ENCODE measurements around the gene DHX35.

The DHX35 gene, protein sequence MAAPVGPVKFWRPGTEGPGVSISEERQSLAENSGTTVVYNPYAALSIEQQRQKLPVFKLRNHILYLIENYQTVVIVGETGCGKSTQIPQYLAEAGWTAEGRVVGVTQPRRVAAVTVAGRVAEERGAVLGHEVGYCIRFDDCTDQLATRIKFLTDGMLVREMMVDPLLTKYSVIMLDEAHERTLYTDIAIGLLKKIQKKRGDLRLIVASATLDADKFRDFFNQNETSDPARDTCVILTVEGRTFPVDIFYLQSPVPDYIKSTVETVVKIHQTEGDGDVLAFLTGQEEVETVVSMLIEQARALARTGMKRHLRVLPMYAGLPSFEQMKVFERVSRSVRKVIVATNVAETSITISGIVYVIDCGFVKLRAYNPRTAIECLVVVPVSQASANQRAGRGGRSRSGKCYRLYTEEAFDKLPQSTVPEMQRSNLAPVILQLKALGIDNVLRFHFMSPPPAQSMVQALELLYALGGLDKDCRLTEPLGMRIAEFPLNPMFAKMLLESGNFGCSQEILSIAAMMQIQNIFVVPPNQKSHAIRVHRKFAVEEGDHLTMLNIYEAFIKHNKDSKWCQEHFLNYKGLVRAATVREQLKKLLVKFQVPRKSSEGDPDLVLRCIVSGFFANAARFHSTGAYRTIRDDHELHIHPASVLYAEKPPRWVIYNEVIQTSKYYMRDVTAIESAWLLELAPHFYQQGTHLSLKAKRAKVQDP

DNA sequence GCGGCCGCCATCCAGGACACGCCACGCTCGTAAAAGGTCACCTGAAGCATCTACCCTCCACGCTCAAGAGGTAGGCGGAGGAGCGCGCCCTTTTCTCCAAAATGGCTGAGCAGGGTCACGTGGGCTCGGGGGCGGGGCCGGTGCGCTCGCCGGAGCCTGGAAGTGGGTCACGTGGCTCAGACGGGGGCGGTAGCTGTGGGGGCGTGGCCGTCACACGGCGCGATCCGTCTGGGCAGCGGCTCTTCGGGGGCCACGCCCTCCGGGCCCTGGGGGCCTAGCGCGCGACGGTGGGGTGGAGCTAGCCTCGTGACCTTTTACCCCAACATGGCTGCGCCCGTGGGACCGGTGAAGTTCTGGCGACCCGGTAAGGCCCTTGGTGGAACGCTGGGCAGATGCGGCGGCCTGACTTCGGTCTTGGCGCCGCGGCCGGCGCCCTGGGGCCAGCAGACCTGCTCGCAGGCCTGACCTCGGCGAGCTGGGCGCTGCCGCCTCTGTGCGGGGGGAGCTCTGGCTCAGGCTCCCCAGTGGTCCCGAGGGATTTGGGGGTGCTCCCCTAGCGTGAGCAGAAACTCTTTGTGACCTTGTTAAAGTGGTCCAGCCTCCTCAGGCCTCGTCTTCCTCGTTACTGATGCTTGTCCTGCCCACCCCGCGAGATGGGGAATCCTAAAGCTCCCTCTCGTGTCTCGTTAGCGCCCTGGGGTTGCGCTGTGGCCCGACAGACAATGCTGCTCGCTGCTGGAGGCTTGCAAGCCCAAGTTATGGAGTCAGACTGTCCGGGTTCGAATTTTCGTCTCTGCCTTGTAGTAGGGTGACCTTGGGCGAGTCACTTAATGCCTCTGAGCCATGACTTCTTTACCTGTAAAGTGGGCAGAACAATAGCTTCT, at the start of gene DHX35:
Gene DHX35 (plus strand): TSS at position 301 of the 884 bp plus-strand sequence. CDS start 24 bp downstream, at position 325.
- peak; percentile 88 to 89 for DNase-seq (ENCODE audit: low read depth in 2 of 2)

DNA sequence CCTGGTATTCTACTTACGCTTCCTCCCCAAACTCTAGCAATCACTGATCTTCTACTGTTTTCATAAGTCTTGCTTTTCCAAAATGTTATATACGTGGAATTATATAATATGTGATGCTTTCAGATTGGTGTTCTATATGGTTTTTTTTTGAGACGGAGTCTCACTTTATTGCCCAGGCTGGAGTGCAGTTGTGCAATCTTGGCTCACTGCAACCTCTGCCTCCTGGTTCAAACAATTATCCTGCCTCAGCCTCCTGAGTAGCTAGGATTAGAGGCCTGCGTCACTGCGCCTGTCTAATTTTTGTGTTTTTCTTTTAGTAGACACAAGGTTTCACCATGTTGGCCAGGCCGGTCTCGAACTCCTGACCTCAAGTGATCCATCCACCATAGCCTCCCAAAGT, 46.8 kb upstream of the DHX35 start:
- DNase-seq (ENCODE audit: low read depth in 2 of 2) = no peak

DNA sequence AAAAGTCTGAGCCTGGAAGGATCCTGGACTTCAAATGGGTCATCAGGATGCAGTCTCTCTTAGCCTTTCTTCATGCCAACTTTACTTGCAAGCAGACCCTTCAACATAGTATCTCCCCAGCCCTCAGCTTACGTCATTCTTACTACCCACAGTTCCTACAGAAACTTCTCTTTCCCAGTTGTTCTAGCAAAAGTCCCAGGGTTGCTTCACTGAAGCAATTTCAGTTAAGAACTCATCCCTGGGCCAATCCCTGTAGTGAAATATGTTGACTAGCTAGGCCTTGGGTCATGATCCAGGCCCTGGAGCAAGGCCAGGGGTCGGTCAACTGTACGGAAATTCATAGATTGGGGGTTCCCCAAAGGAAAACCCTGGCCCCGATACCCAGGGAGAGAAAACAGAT, 44.5 kb upstream of the DHX35 start:
- DNase-seq (ENCODE audit: low read depth in 2 of 2) = no peak

DNA sequence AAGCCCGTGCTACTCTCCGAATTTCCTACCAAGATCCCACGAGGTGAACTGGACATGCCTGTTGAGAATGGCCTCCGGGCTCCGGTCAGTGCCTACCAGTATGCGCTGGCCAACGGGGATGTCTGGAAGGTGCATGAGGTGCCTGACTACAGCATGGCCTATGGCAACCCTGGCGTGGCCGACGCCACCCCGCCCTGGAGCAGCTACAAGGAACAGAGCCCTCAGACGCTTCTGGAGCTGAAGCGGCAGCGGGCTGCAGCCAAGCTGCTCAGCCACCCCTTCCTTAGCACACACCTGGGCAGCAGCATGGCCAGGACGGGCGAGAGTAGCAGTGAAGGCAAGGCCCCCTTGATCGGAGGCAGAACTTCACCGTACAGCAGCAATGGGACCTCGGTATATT, 44.0 kb upstream of the DHX35 start:
- no peak for DNase-seq (ENCODE audit: low read depth in 2 of 2)

DNA sequence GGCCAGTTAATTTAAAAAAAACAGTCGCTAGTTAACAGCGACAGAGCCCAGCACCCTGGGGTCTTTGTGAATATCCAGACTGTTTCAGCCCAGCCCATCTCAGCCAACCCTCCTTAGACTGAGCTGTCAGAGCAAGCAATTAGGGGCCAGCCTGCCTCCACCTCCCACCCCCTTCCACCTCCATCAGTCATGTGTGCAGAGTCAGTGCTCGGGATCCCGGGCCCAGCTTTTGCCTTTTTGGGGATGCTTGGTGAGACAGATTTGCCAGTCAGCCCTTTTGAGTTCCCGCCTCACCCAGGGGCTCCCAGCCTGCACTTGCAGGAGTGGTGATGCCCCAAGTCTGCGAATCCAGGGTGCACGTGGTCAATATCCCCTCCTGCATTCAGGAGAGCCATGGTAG, 42.5 kb upstream of the DHX35 start:
- no peak for DNase-seq (ENCODE audit: low read depth in 2 of 2)

DNA sequence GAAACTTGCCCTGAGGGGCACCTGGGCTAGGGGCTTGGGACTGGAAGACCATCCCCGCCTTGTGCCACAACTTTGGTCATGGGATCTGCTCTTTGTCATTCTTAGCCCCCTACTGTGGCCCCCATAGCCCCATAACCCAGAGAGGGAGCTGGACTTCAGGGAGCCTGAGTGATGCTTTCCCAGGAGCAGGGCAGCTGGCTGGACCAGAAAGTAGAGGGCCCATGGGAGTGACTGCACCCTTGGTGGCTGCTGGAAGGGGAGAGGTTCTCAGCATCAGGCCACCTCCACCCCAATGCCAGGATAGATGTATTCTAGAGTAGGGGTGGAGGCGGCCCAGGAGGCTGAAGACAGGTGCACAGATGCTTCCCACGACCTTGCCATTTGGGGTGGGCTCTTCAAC, 41.7 kb upstream of the DHX35 start:
- DNase-seq (ENCODE audit: low read depth in 2 of 2) = no peak

DNA sequence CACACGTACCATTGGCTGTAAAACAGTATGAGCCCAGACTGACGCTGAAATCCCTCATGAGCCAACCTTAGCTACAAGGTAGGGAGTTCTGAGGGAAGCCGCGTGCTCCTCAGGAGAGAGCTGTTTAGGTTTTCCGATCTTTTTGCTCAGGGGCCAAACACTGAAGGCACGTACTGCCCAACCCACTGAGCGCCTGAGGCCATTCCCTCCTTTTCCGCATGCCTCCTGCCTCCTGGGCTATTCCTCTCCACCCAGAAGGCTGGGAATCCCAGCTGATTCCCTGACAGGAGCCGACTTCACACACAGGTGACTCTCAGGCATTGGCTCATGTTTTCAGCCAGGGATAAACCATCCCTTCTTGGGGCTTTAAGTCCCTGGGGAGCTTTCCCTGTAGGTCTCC, 41.3 kb upstream of the DHX35 start:
- no peak for DNase-seq (ENCODE audit: low read depth in 2 of 2)

DNA sequence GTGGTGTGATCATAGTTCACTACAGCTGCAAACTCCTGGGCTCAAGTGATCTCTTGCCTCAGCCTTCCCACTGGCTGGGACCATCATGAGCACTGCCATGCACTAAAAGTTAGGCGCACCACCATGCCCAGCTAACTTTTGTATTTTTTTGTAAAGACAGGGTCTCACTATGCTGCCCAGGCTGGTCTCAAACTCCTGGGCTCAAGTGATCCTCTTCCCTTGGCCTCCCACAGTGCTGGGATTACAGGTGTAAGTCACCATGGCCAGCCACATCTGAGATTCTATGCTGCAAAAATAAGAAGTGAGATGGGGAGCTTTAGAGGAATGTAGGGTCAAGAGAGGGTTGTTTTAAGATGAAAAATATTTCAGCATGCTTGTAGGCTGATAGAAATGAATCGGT, 37.4 kb upstream of the DHX35 start:
- DNase-seq (ENCODE audit: low read depth in 2 of 2) = no peak

DNA sequence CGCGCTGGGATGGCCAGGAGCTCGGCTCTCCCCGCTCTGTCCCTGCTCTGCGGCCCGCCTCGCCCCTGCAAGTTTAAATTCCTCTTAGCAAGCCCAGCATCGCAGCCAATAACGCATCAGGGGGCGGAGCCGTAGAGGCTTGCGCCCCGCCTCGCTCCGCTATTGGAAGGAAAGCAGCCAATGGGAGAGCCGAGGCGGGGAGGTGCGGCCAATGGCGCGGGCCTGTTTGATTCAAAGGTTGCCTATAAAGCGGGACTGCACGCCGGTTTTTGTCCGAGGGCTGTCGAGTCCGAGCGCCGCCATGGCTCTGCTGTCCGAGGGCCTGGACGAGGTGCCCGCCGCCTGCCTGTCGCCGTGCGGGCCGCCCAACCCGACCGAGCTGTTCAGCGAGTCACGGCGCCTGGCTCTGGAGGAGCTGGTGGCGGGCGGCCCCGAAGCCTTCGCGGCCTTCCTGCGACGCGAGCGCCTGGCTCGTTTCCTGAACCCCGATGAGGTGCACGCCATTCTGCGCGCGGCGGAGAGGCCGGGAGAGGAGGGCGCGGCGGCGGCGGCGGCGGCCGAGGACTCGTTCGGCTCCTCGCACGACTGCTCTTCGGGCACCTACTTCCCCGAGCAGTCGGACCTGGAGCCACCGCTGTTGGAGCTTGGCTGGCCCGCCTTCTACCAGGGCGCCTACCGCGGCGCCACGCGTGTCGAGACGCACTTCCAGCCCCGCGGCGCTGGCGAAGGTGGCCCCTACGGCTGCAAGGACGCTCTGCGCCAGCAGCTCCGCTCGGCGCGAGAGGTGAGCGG, 35.8 kb upstream of the DHX35 start, which contains the start of gene FAM83D:
Gene FAM83D (plus strand): TSS at position 276 of the 792 bp plus-strand sequence. CDS start 26 bp downstream, at position 302.
- DNase-seq (ENCODE audit: low read depth in 2 of 2) = peak; percentile 95

DNA sequence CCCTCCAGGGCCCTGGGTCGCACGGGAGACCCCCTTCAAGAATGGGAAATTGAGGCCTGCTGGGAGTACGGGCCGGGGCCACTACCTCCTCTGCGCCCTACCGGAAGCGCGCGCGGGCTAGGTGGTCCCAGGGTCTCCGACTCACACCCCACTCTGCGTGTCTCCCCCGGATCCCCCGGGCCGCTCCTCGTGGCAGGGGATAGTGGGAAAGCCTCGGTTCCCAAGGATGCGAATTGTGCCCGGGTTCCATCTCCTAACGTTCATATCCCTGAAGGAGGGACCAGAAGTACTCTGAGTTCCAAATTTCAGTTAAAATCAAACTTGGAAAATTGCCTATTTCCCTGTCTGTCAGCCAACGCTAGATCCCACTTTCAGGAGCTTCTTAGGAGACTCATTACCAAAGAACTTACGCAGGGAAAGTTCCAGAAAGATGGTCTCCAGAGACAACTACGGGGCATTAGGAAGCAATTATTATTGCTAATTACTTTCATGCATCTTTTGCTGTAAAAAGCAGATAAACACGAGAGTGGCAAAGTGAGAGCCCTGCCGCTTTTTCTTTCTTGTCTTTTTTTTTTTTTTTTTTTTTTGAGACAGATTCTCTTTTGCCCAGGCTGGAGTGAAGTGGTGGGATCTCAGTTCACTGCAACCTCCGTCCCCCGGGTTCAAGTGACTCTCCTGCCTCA, 35.1 kb upstream of the DHX35 start:
- DNase-seq (ENCODE audit: low read depth in 2 of 2) = no peak

DNA sequence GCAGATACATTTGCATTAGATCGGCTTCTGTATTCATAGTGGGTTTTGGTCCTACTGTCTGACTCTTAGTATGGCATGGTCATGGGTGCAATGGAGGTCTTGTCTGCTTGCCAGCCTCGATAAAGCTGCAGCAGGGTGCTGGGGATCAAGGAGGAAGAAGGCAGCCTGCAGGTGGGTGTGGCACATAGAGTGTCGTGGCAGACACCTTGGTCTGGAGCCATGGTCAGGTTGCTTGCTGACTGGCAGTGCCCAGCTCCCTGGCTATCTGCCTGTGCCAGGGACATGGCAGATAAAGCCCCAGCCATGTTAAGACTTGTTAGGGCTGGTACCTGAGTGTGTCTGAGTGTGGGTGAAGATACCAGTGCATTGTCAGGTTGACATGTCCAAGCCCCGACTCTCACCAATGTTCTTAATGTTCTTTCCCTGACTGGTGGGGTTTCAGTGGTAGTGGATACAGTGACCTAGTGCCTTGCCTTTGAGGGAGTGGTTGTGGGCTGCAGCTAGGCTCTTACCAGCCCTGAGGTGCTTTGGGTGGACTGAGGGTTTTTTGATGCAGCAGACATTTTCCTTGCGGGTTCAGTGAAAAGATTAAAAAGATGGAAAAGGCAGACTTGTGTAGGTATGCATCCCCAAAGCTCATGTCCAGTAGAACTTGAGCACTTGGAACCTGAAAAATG, 34.1 kb upstream of the DHX35 start:
- no peak for DNase-seq (ENCODE audit: low read depth in 2 of 2)

DNA sequence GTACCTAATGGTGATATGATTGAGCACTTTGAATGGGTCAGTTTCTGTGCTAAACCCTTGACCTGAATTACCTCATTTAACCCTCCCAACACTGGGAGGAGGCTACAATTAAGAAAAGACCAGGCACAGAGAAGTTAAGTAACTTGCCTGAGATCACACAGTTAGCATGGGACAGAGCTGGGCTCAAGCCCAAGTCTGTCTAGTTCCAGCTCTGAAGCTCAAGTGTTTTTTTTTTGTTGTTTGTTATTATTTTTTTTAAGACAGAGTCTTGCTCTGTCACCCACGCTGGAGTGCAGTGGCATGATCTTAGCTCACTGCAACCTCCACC, 31.9 kb upstream of the DHX35 start:
- DNase-seq (ENCODE audit: low read depth in 2 of 2) = no peak

DNA sequence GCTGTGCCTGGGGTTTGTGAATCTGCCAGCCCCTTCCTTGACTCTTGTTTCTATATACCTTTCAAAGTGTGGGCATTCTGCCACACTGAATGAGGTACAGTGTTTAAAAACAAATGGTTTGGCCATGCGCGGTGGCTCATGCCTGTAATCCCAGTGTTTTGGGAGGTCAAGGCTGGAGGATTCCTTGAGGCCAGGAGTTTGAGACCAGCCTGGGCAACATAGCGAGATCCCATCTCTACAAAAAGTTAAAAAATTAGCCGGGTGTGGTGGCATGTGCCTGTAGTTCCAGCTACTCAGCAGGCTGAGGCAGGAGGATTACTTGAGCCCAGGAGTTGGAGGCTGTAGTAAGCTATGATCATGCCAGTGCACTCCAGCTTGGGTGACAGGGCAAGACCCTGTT, 30.2 kb upstream of the DHX35 start:
- no peak for DNase-seq (ENCODE audit: low read depth in 2 of 2)

DNA sequence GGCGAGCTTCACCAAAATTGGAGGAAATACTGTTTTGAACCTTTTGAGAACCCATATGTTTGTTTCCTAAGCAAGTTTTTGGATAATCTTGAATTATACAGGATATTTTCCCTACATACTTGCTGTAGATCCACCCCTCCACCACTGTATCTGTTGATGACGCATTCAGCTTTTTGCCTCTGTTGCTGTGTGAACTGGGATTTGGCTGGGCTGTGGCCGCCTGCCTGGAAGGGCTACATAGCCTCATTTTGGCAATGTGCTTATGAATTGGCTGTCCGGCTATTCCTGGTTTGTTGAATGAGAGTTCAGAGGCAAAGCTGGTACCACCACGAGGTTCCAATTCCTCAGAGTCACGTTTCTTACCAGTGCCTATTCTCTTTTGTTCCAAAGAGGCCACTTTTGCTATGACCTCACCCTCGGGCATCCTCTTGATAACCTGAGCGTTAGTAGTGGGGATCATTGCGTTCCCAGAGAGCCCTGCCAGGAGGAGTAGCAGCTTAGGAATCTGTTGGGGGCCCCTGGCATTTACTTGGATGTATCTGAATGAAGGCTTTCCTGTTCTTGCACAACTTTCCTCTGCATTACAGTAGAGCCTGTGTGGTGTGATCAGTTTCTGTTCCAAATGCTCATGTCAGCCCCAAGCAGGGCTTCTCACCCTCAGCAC, 29.6 kb upstream of the DHX35 start:
- DNase-seq (ENCODE audit: low read depth in 2 of 2) = no peak

DNA sequence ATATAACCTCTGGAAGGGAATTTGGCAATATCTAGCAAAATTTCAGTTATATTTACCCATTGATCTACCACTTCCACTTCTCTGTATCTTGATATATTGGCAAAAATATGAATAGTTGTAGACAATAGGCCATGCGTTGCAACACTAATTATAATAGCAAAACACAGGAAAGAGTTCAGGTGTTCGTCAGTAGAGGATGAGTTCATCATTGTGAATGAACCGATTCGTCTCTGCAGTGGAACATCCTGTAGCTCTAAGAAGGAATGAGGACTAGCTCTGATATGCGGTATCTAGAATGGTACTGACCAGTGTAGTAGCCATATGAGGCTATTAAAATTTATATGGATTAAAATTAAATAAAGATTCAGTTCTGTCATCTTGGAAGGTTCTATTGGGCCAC, 27.6 kb upstream of the DHX35 start:
- DNase-seq (ENCODE audit: low read depth in 2 of 2) = no peak

DNA sequence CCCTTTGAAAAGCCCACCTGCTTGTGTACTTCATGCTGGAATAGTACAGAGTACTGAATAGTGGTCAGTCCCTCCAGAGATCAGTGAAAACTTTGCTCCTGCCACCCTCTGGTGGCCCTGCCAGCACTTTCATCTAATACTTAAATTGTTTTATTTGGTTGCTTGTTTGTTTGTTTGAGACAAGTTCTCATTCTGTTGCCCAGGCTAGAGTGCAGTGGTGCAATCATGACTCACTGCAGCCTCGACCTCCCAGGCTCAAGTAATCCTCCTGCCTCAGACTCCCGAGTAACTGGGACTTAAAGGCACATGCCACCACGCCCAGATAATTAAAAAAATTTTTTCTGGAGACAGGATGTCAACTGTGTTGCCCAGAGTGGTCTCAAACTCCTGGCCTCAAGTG, 26.9 kb upstream of the DHX35 start:
- no peak for DNase-seq (ENCODE audit: low read depth in 2 of 2)

DNA sequence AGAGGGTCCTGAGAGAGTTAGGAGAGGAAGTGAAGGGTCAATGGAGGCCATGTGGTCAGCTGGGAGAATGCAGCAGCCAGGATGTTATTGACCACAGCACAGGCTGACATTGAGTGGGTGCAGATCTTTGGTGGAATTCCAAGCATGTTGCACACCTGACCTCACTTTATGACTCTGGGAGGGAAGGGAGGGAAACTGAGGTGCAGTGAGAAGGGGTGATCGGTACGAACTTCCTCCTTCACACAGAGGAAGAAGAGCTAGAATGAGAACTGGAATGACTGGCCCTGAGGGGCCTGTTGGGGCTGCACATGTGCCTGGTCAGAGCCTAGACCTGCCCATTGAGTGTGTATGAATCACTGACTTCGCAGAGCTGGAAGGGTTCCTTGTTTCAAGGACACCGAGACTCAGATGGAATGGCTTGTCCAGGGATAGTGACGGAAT, 26.2 kb upstream of the DHX35 start:
- DNase-seq (ENCODE audit: low read depth in 2 of 2) = no peak

DNA sequence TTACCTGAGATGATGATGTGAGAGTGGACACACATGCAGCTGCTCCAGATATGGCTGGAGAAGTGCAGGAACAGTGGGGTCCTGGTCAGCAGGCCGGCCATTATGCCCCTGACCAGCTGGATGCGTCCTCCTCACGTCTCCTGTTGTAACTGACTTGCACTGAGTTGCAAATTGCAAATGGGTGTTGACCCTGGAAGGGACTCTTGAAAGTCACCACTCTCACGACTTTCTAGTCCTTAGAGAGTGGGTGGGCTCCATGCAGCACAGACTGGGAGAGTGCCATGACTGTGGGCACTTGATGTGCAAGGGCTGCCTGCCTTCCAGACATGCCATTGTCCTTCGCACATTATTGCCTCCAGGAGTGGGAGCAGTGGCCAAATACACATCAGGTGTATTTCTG, 25.1 kb upstream of the DHX35 start:
- no peak for DNase-seq (ENCODE audit: low read depth in 2 of 2)

DNA sequence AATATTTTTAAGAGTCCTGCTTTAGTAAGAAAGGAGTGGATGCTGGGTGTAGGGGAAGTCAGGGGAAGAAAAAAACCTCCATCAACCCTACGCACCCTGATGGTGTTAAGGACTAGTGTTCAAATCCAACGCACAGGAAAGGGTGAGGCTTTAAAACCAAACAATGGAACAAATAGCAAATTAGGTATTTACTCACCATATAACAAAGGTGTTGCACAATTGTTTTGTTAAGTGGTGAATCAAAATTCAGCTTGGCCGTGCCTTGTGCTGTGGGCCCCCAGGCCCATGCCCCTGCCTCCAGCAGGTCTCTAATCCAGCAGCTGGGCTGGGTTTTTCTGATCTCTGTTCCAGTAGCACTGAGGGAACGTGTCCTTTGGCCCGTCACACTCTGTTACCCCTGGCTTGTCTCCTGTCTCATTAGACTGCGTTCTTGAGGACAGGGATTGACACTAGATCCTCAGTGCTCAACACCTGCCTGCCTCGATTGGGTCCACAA, 24.1 kb upstream of the DHX35 start:
- DNase-seq (ENCODE audit: low read depth in 2 of 2) = no peak

DNA sequence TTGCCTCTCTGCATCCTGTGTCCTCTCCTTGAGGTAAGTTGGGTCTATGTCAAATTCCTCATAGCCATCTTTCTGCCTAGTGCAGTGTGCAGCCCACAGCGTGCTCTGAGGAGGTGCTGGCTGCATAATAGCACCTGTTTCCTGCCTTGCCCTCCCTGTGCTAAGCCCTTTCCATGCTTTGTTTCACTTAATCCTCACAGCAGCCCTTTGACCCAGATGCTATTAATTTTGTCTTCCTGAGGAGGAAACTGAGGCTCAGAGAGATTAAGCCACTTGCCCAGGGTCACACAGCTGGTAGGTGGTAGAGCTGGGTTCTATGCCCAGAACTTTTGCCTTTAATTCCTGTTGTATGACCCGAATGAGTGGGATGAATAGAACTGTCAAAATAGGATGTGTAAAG, 22.5 kb upstream of the DHX35 start:
- DNase-seq (ENCODE audit: low read depth in 2 of 2) = no peak

Data from fibroblast of skin of left biceps (primary cell).